ENCODE measurements around the gene TF.
"Not testable (repeated sequence)": the region's sequence is repeated elsewhere in the genome, so short reads cannot be mapped to it uniquely, and the experiment has no call there.

Gene TF

GRCh38 chr3:133730993-133731392 lies 15.2 kb upstream of the TF start:
- Histone ChIP-seq H3K36me3 (ENCODE audit: insufficient read depth, low read length) (no peaks in the 10 kb centered on the region), H3K9ac (ENCODE audit: low read depth, low read length) (no peak overlapping the region), H3K9me3 (ENCODE audit: control insufficient read depth, insufficient read depth, low read length) (peaks cover 6% of the 10 kb centered on the region; the same call in 1 of the 2 replicates), H3K4me1 (ENCODE audit: insufficient read depth, low read length) (no peaks in the 10 kb centered on the region)

GRCh38 chr3:133732231-133732630 lies 14.0 kb upstream of the TF start:
- not testable (repeated sequence) for H3K4me1 ChIP-seq (ENCODE audit: insufficient read depth, low read length); H3K9ac ChIP-seq (ENCODE audit: low read depth, low read length); H3K36me3 ChIP-seq (ENCODE audit: insufficient read depth, low read length); H3K9me3 ChIP-seq (ENCODE audit: control insufficient read depth, insufficient read depth, low read length)

DNA sequence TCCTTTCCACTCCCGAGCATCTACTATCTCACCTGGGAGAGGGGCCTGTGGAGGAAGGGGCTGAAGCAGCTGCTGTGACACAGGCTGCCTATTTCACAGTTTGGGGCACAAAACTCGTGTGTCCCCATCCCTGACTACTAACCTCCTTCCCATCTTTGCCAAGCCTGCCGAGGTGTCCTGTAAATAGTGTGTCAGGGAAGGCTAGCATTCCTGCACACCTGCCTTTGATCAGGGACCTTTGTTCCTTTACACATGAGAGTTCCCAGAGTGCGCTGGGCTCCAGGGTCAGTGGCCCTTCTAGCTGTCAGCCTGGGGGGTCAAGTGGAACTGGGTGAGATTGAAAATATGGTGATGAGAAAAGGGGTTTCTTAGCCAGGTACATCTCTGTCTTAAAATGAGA lies 13.0 kb upstream of the TF start:
- Histone ChIP-seq H3K9ac (ENCODE audit: low read depth, low read length) (no peak overlapping the region), H3K36me3 (ENCODE audit: insufficient read depth, low read length) (no peaks in the 10 kb centered on the region), H3K9me3 (ENCODE audit: control insufficient read depth, insufficient read depth, low read length) (peaks cover 6% of the 10 kb centered on the region; the same call in 1 of the 2 replicates), H3K4me1 (ENCODE audit: insufficient read depth, low read length) (no peaks in the 10 kb centered on the region)

DNA sequence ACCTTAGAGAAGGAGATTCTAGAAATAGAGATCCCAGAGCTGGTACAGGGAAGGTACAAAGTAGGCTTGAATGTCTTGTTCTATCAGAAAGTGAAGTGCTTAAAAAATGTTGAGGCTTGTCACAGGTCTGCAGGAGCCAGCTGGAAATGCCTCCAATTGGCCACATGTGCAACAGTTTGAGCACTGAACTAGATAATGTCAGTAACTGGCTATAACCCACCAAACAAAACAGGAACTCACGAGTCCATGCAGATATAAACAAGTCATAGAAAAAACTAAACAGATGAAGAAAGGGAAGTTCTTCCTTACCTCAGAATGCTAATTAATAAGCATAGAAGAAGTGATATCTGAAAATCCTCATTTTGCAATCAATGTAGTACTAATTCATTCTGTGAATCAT lies 11.9 kb upstream of the TF start:
- Histone ChIP-seq H3K36me3 (ENCODE audit: insufficient read depth, low read length) (no peaks in the 10 kb centered on the region), H3K4me1 (ENCODE audit: insufficient read depth, low read length) (no peaks in the 10 kb centered on the region), H3K9me3 (ENCODE audit: control insufficient read depth, insufficient read depth, low read length) (peaks cover 6% of the 10 kb centered on the region; the same call in 1 of the 2 replicates), H3K9ac (ENCODE audit: low read depth, low read length) (no peak overlapping the region)

DNA sequence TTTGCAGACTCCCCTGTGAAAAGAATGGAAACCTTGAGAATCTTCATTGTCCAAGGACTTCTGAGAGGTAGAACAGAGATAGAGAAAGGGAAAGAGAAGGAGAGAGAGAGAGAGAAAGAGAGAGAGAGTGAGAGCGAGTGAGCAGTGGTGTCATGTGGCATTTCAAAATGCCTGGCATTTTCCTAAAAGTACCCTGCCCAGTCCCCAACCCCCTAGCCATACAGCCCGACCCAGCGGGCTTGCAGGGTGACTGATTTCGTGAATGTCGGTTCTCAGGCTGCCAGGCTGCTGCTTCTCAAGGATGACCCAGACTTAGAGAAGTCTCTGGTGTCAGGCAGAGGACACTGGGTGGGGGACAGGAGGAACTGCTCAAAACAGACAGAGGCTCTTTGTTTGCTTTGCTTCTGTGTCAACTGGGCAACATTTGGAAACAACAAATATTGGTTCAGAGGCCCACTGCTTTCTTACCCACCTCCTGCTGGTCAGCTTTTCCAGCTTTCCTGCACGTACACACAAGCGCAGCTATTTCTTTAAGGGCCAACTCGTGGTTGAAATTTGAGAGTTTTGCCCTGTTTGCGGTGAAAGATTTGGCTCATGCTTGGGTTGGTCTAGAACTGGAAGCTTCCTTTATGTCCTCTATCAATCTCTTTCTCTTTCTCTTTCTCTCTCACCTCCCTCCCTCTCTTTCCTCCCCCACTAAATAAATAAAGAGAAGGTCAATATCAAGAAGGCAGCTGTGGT lies 3.7 kb upstream of the TF start:
- Histone ChIP-seq H3K9me3 (ENCODE audit: control insufficient read depth, insufficient read depth, low read length) (no peaks in the 10 kb centered on the region), H3K4me1 (ENCODE audit: insufficient read depth, low read length) (no peaks in the 10 kb centered on the region), H3K36me3 (ENCODE audit: insufficient read depth, low read length) (no peaks in the 10 kb centered on the region), H3K9ac (ENCODE audit: low read depth, low read length) (no peak overlapping the region)

- Histone ChIP-seq H3K9me3 (ENCODE audit: control insufficient read depth, insufficient read depth, low read length) (no peaks in the 10 kb centered on the region), H3K9ac (ENCODE audit: low read depth, low read length) (no peak overlapping the region)
Observed at GRCh38 chr3:133744241-133744640, 2.0 kb upstream of the TF start.

DNA sequence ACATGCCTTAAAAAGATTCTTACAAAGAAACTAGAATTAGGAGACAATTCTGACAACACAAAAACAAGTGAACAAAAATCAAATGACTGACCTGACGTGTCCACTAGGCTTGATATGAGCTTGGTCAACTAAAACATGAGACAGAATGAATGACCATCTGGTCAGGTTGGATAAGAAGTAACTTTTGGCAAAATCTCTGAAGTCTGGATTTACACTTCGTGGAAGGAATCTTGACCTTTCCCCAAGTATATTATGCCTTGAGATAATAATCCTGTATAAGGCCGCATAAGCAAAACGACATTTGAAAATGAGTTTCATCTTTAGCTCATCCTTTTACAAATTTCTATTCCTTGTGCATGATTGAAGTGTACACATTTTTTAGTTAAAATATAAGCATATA lies 1.1 kb upstream of the TF start:
- no peaks in the 10 kb centered on the region for H3K36me3 ChIP-seq (ENCODE audit: insufficient read depth, low read length)
- no peaks in the 10 kb centered on the region for H3K9me3 ChIP-seq (ENCODE audit: control insufficient read depth, insufficient read depth, low read length)
- H3K4me1 ChIP-seq (ENCODE audit: insufficient read depth, low read length) = no peaks in the 10 kb centered on the region
- H3K9ac ChIP-seq (ENCODE audit: low read depth, low read length) = no peak overlapping the region

More at GRCh38 chr3:133744241-133744640, 2.0 kb upstream of the TF start:
- no peaks in the 10 kb centered on the region for H3K4me1 ChIP-seq (ENCODE audit: insufficient read depth, low read length)
- H3K36me3 ChIP-seq (ENCODE audit: insufficient read depth, low read length) = no peaks in the 10 kb centered on the region

DNA sequence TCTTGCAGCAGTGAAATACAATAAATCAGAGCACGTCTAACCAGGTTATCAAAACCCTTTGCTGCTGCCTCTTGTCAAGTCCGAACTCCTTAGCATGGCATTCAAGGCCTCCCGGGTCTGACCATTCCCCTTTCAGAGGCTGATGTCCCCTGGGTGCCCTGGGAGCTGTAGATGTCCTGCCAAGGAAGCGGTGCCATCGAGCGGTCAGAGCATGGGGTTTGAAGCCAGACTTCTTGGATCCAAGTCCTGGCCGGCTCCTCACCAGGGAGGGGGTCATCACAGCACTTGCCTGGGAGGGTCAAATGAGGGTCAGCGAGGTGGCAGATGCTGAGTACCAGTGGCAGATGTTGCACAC lies 496 bp downstream of the TF start:
- Histone ChIP-seq H3K4me1 (ENCODE audit: insufficient read depth, low read length) (no peaks in the 10 kb centered on the region), H3K36me3 (ENCODE audit: insufficient read depth, low read length) (no peaks in the 10 kb centered on the region), H3K9me3 (ENCODE audit: control insufficient read depth, insufficient read depth, low read length) (no peaks in the 10 kb centered on the region), H3K9ac (ENCODE audit: low read depth, low read length) (no peak overlapping the region)

DNA sequence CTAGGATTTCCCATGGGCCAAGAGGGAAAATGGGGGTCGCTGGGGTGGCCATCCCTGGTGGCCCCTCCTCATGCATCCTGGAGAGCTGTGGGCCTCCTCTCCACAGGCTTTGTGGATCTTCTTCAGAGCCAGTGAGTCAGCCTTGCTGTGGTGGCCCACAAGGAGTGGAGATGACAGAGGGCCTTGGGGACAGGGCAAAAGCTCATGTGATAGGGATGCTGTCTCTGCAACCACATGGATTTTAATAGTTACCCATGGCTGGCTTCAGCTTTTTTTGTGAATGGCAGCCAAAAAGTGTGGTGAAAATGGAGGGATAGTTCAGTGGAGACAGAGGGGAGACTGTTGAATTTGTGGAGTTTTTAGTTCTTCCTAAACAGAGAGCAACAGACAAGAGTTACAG lies 1.2 kb downstream of the TF start:
- no peaks in the 10 kb centered on the region for H3K4me1 ChIP-seq (ENCODE audit: insufficient read depth, low read length)
- no peaks in the 10 kb centered on the region for H3K9me3 ChIP-seq (ENCODE audit: control insufficient read depth, insufficient read depth, low read length)
- no peak overlapping the region for H3K9ac ChIP-seq (ENCODE audit: low read depth, low read length)
- no peaks in the 10 kb centered on the region for H3K36me3 ChIP-seq (ENCODE audit: insufficient read depth, low read length)

DNA sequence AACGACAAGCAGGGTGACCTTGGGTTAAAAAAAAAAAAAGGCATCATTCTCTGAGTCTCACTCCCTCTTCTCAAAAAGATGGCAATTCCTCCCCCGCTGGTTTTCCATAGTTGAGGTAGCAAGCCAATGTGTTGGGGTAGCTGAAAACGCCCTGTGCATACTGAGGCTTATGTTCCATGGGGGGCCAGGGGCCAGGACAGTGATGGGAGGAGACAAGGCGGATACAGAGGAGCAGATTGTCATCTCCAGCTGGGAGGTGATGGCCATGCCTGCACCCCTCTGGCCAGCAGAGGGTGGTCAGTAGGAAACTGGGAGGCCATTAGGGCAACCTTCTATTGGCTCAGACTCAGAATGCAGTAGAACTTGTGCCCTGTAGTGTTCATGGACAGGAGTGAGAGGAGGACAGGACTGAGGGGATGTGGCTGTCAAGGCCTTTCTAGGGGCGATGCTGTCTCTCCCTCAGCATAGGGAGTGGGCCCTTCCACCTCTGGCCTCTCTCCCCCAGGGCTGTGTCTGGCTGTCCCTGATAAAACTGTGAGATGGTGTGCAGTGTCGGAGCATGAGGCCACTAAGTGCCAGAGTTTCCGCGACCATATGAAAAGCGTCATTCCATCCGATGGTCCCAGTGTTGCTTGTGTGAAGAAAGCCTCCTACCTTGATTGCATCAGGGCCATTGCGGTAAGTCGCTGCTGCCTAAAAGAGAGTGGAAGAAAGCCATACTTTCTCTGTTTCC lies 1.9 kb downstream of the TF start:
- H3K9ac ChIP-seq (ENCODE audit: low read depth, low read length) = no peak overlapping the region
- no peaks in the 10 kb centered on the region for H3K4me1 ChIP-seq (ENCODE audit: insufficient read depth, low read length)
- no peaks in the 10 kb centered on the region for H3K9me3 ChIP-seq (ENCODE audit: control insufficient read depth, insufficient read depth, low read length)

GRCh38 chr3:133749427-133750258 lies 3.5 kb downstream of the TF start:
- H3K4me1 ChIP-seq (ENCODE audit: insufficient read depth, low read length) = no peaks in the 10 kb centered on the region
- H3K36me3 ChIP-seq (ENCODE audit: insufficient read depth, low read length) = no peaks in the 10 kb centered on the region
- H3K9ac ChIP-seq (ENCODE audit: low read depth, low read length) = no peak overlapping the region
- H3K9me3 ChIP-seq (ENCODE audit: control insufficient read depth, insufficient read depth, low read length) = no peaks in the 10 kb centered on the region

More for the DNA sequence above, 1.9 kb downstream of the TF start:
- H3K36me3 ChIP-seq (ENCODE audit: insufficient read depth, low read length) = no peaks in the 10 kb centered on the region

DNA sequence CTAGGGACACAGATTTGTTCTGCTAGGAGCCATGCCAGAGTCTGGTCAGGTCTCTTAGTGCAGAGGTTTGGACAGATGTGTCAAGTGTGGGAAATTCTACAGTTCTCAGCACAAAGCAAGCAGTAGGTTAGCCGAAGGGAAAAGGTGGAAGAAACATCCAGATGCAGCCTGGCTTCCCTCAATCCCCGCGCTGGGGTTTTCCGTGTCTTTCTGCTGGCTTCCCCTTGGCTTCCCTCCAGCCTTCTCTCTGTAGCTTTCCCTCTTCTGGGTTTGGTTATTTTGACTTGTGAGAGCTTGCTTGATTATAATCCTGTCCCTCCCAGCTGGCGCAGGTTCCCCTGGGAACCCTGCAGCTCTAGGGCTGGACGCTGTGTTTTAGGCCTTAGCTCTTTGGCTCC lies 4.1 kb downstream of the TF start:
- Histone ChIP-seq H3K36me3 (ENCODE audit: insufficient read depth, low read length) (no peaks in the 10 kb centered on the region), H3K4me1 (ENCODE audit: insufficient read depth, low read length) (no peaks in the 10 kb centered on the region), H3K9me3 (ENCODE audit: control insufficient read depth, insufficient read depth, low read length) (no peaks in the 10 kb centered on the region), H3K9ac (ENCODE audit: low read depth, low read length) (no peak overlapping the region)

DNA sequence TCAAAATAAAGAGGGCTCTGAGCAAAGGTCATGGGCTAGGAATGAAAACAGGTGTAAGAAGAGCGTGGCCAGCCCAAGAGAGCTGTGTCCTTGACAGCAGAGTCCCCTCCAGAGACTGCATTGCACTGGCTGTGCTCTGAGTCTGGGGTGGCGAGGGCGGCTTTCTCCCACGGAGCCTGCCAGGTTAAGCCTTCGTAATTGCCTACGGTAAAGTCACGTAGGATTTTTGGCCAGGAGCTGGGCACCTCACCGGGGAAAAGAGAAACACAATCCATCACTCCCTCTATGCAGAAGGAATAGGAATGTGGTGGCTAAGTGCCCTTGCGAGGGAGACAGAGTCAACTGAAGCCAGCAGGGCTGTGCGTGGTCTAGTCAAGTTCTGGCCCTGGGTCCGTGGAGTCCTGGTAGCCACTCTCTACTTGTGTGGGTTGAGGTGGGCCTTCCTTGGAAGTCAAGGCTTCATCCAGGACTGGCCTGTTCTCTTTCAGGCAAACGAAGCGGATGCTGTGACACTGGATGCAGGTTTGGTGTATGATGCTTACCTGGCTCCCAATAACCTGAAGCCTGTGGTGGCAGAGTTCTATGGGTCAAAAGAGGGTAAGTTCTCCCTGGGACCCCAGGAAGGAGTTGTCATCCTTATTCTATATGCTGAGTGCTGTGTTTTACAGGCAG lies 7.0 kb downstream of the TF start:
- Histone ChIP-seq H3K9me3 (ENCODE audit: control insufficient read depth, insufficient read depth, low read length) (no peaks in the 10 kb centered on the region), H3K4me1 (ENCODE audit: insufficient read depth, low read length) (no peaks in the 10 kb centered on the region; the same call in 1 of the 2 replicates), H3K9ac (ENCODE audit: low read depth, low read length) (no peak overlapping the region), H3K36me3 (ENCODE audit: insufficient read depth, low read length) (no peaks in the 10 kb centered on the region)

- H3K9me3 ChIP-seq (ENCODE audit: control insufficient read depth, insufficient read depth, low read length) = no peaks in the 10 kb centered on the region
- no peak overlapping the region for H3K9ac ChIP-seq (ENCODE audit: low read depth, low read length)
- H3K36me3 ChIP-seq (ENCODE audit: insufficient read depth, low read length) = no peaks in the 10 kb centered on the region
- H3K4me1 ChIP-seq (ENCODE audit: insufficient read depth, low read length) = no peaks in the 10 kb centered on the region; the same call in 1 of the 2 replicates
Observed at GRCh38 chr3:133753779-133754164, 7.6 kb downstream of the TF start.
